ENCODE results near the gene FAM237B. TPM values are rescaled to one million over a fixed set of nuclear protein-coding genes. Genes with fewer than 3 reads are reported as not detected.
A peak's percentile ranks its signal among the peaks of the same experiment; 100 is the strongest.

The FAM237B gene
- total RNA-seq, 1 experiment from 2014 or later, result not detected

GRCh38 chr7:90320014-90320413 is 1.1 kb downstream of the FAM237B start:
- Mint-ChIP-seq H3K4me3 (ENCODE audit: low read depth, unreplicated experiment) (peak overlapping the region; percentile 49), H3K4me1 (ENCODE audit: low read depth, unreplicated experiment) (no peaks in the 10 kb centered on the region), H3K36me3 (ENCODE audit: insufficient read depth, unreplicated experiment) (no peaks in the 10 kb centered on the region), H3K27ac (ENCODE audit: unreplicated experiment) (no peak overlapping the region), H3K27me3 (ENCODE audit: unreplicated experiment) (peaks cover 24% of the 10 kb centered on the region), H3K9me3 (ENCODE audit: low read depth, unreplicated experiment) (no peaks in the 10 kb centered on the region)
- CTCF ChIA-PET, result no interaction called here
- intact Hi-C loops (cut with micrococcal nuclease; ENCODE audit: unreplicated experiment), result no loop called here
- BruUV-seq (replicated peaks), result no TSS peak
- no peak for DNase-seq
- TF ChIP-seq, protein P1, sequence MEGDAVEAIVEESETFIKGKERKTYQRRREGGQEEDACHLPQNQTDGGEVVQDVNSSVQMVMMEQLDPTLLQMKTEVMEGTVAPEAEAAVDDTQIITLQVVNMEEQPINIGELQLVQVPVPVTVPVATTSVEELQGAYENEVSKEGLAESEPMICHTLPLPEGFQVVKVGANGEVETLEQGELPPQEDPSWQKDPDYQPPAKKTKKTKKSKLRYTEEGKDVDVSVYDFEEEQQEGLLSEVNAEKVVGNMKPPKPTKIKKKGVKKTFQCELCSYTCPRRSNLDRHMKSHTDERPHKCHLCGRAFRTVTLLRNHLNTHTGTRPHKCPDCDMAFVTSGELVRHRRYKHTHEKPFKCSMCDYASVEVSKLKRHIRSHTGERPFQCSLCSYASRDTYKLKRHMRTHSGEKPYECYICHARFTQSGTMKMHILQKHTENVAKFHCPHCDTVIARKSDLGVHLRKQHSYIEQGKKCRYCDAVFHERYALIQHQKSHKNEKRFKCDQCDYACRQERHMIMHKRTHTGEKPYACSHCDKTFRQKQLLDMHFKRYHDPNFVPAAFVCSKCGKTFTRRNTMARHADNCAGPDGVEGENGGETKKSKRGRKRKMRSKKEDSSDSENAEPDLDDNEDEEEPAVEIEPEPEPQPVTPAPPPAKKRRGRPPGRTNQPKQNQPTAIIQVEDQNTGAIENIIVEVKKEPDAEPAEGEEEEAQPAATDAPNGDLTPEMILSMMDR (IDR thresholded peaks at IDR 0.05; ENCODE audit: unreplicated experiment), result no peak

GRCh38 chr7:90313907-90314306 is 7.2 kb downstream of the FAM237B start:
- Mint-ChIP-seq H3K27me3 (ENCODE audit: unreplicated experiment) (no peaks in the 10 kb centered on the region), H3K36me3 (ENCODE audit: insufficient read depth, unreplicated experiment) (no peaks in the 10 kb centered on the region), H3K27ac (ENCODE audit: unreplicated experiment) (no peak overlapping the region), H3K9me3 (ENCODE audit: low read depth, unreplicated experiment) (no peaks in the 10 kb centered on the region), H3K4me1 (ENCODE audit: low read depth, unreplicated experiment) (no peaks in the 10 kb centered on the region), H3K4me3 (ENCODE audit: low read depth, unreplicated experiment) (no peak overlapping the region)
- CTCF ChIA-PET, result interaction anchor here (1.2 to 2.4 kb wide), 2 partner anchors 113 to 116 kb away, joined by 3 to 18 read pairs; no protein-coding TSS in a partner anchor
- BruUV-seq (replicated peaks), result no TSS peak
- TF ChIP-seq, protein P1 (IDR thresholded peaks at IDR 0.05; ENCODE audit: unreplicated experiment), result no peak
- no peak for DNase-seq
- intact Hi-C loops (cut with micrococcal nuclease; ENCODE audit: unreplicated experiment), result loop anchor here (2.0 kb wide), 1 partner anchor 113 kb away; no protein-coding TSS in a partner anchor

DNA sequence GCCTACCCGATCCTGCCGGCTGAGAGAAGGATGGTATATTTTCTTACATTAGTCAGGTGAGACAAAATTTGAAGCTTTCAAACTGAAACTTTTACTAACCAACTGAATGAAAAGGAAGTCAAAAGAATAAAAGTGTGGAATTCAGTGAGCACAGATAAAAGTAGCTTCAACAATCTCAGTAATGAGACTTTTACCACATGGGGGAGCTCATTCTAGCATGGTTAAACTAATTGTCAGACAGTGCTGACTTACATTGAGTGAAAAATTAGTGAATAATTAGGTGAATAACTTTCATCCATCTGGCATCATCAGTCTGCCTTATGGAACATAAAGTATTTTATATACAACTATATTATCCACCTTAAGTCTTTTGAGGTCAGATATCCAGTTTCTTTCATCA is 8.4 kb downstream of the FAM237B start:
- no peak overlapping the region for H3K27ac Mint-ChIP-seq (ENCODE audit: unreplicated experiment)
- no peaks in the 10 kb centered on the region for H3K9me3 Mint-ChIP-seq (ENCODE audit: low read depth, unreplicated experiment)
- H3K36me3 Mint-ChIP-seq (ENCODE audit: insufficient read depth, unreplicated experiment), result no peaks in the 10 kb centered on the region
- H3K4me3 Mint-ChIP-seq (ENCODE audit: low read depth, unreplicated experiment), result no peak overlapping the region
- TF ChIP-seq, protein P1 (IDR thresholded peaks at IDR 0.05; ENCODE audit: unreplicated experiment), result no peak
- H3K4me1 Mint-ChIP-seq (ENCODE audit: low read depth, unreplicated experiment), result no peaks in the 10 kb centered on the region
- DNase-seq, result no peak
- BruUV-seq (replicated peaks), result no TSS peak
- intact Hi-C loops (cut with micrococcal nuclease; ENCODE audit: unreplicated experiment), result loop anchor here (1.0 to 2.0 kb wide), 2 partner anchors 101 to 114 kb away; no protein-coding TSS in a partner anchor
- no peaks in the 10 kb centered on the region for H3K27me3 Mint-ChIP-seq (ENCODE audit: unreplicated experiment)
- CTCF ChIA-PET, result interaction anchor here (0.6 to 2.4 kb wide), 4 partner anchors 9 to 115 kb away, joined by 3 to 18 read pairs (median 4); no protein-coding TSS in a partner anchor

DNA sequence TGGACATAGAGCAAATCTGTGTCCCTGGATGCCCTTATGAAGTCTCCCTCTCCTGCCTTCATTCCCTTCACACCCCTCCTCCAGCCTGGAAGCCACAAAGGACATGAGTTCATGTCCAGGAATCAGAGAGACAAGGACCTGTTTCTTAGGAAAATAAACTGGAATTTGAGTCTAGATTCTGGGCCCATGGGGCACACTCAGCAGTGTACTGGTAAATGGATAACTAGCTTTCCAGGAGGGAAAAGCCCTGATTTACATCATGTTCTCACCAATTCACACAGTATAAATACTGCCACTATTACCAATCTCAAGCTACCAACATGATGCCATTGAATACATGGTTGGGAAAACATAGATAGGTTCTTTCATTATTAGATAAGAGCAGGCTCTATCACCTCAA is 9.9 kb downstream of the FAM237B start:
- no peak overlapping the region for H3K4me3 Mint-ChIP-seq (ENCODE audit: low read depth, unreplicated experiment)
- H3K36me3 Mint-ChIP-seq (ENCODE audit: insufficient read depth, unreplicated experiment), result no peaks in the 10 kb centered on the region
- TF ChIP-seq, protein P1 (IDR thresholded peaks at IDR 0.05; ENCODE audit: unreplicated experiment), result no peak
- H3K27ac Mint-ChIP-seq (ENCODE audit: unreplicated experiment), result no peak overlapping the region
- intact Hi-C loops (cut with micrococcal nuclease; ENCODE audit: unreplicated experiment), result no loop called here
- no peaks in the 10 kb centered on the region for H3K9me3 Mint-ChIP-seq (ENCODE audit: low read depth, unreplicated experiment)
- no peaks in the 10 kb centered on the region for H3K4me1 Mint-ChIP-seq (ENCODE audit: low read depth, unreplicated experiment)
- DNase-seq, result no peak
- CTCF ChIA-PET, result no interaction called here
- no TSS peak for BruUV-seq (replicated peaks)
- no peaks in the 10 kb centered on the region for H3K27me3 Mint-ChIP-seq (ENCODE audit: unreplicated experiment)

Measured in Calu3 (cell line).